ENCODE data around the gene ANAPC16. TPM values are rescaled to one million over a fixed set of nuclear protein-coding genes. Genes with fewer than 3 reads are reported as not detected.
"Not testable (repeated sequence)": the region's sequence is repeated elsewhere in the genome, so short reads cannot be mapped to it uniquely, and the experiment has no call there.

ANAPC16 gene
- total RNA-seq, 1 experiment from 2014 or later: 280 TPM

GRCh38 chr10:72272689-72273409 is 57.0 kb downstream of the ANAPC16 start:
- in situ Hi-C loops (cut with HindIII; ENCODE audit: low pct_unique_long_range_greater_than_20kb, low sequenced_read_pairs): no loop called here
- peak; percentile 92 for DNase-seq (ENCODE audit: low read depth)

GRCh38 chr10:72273410-72274212 is 57.8 kb downstream of the ANAPC16 start, which contains the start of gene DDIT4:
TSS of gene DDIT4 (plus strand) at chr10:72273924. CDS start at chr10:72274217, 293 bp downstream.
- in situ Hi-C loops (cut with HindIII; ENCODE audit: low pct_unique_long_range_greater_than_20kb, low sequenced_read_pairs): no loop called here
- DNase-seq (ENCODE audit: low read depth): peak; percentile 100

GRCh38 chr10:72274213-72274729 is 58.5 kb downstream of the ANAPC16 start:
- DNase-seq (ENCODE audit: low read depth): no peak
- in situ Hi-C loops (cut with HindIII; ENCODE audit: low pct_unique_long_range_greater_than_20kb, low sequenced_read_pairs): no loop called here

GRCh38 chr10:72274730-72275350 is 59.0 kb downstream of the ANAPC16 start:
- DNase-seq (ENCODE audit: low read depth): peak; percentile 70
- in situ Hi-C loops (cut with HindIII; ENCODE audit: low pct_unique_long_range_greater_than_20kb, low sequenced_read_pairs): loop anchor here (5.0 kb wide), 1 partner anchor 37 kb away; no protein-coding TSS in a partner anchor

- no peak for DNase-seq (ENCODE audit: low read depth)
- in situ Hi-C loops (cut with HindIII; ENCODE audit: low pct_unique_long_range_greater_than_20kb, low sequenced_read_pairs): loop anchor here (5.0 kb wide), 1 partner anchor 37 kb away; no protein-coding TSS in a partner anchor
Observed at GRCh38 chr10:72275351-72276012, 59.7 kb downstream of the ANAPC16 start.

- peak; percentile 50 for DNase-seq (ENCODE audit: low read depth)
- in situ Hi-C loops (cut with HindIII; ENCODE audit: low pct_unique_long_range_greater_than_20kb, low sequenced_read_pairs): loop anchor here (5.0 kb wide), 1 partner anchor 36 kb away; no protein-coding TSS in a partner anchor
Observed at GRCh38 chr10:72276013-72276387, 60.2 kb downstream of the ANAPC16 start.

GRCh38 chr10:72276421-72277339 is 60.9 kb downstream of the ANAPC16 start:
- in situ Hi-C loops (cut with HindIII; ENCODE audit: low pct_unique_long_range_greater_than_20kb, low sequenced_read_pairs): loop anchor here (5.0 kb wide), 1 partner anchor 36 kb away; no protein-coding TSS in a partner anchor
- peak; percentile 71 for DNase-seq (ENCODE audit: low read depth)

- in situ Hi-C loops (cut with HindIII; ENCODE audit: low pct_unique_long_range_greater_than_20kb, low sequenced_read_pairs): loop anchor here (5.0 kb wide), 1 partner anchor 35 kb away; no protein-coding TSS in a partner anchor
- DNase-seq (ENCODE audit: low read depth): no peak
Observed at GRCh38 chr10:72277340-72277995, 61.7 kb downstream of the ANAPC16 start.

- DNase-seq (ENCODE audit: low read depth): no peak
- in situ Hi-C loops (cut with HindIII; ENCODE audit: low pct_unique_long_range_greater_than_20kb, low sequenced_read_pairs): loop anchor here (5.0 kb wide), 1 partner anchor 34 kb away; no protein-coding TSS in a partner anchor
Observed at GRCh38 chr10:72277996-72278667, 62.3 kb downstream of the ANAPC16 start.

GRCh38 chr10:72278668-72279393 is 63.0 kb downstream of the ANAPC16 start:
- in situ Hi-C loops (cut with HindIII; ENCODE audit: low pct_unique_long_range_greater_than_20kb, low sequenced_read_pairs): loop anchor here (5.0 kb wide), 1 partner anchor 33 kb away; no protein-coding TSS in a partner anchor
- DNase-seq (ENCODE audit: low read depth): no peak

GRCh38 chr10:72279587-72279986 is 63.8 kb downstream of the ANAPC16 start:
- in situ Hi-C loops (cut with HindIII; ENCODE audit: low pct_unique_long_range_greater_than_20kb, low sequenced_read_pairs): loop anchor here (5.0 kb wide), 1 partner anchor 33 kb away; no protein-coding TSS in a partner anchor

GRCh38 chr10:72283131-72283530 is 67.3 kb downstream of the ANAPC16 start:
- DNase-seq (ENCODE audit: low read depth): no peak
- in situ Hi-C loops (cut with HindIII; ENCODE audit: low pct_unique_long_range_greater_than_20kb, low sequenced_read_pairs): no loop called here

More at GRCh38 chr10:72279587-72279986, 63.8 kb downstream of the ANAPC16 start:
- not testable (repeated sequence) for DNase-seq (ENCODE audit: low read depth)

All from Caki2 (cell line).